HL-60 (cell line): ENCODE results near the gene KIZ.

Experiments used
- DNase-seq, 2 experiments: peaks; one replicate each; pipeline ENCODE4 v3.0.0-alpha.2; 2010 to 2020; ENCODE audit warnings: low read depth in 1 of 2, low spot score in 1 of 2
- H3K27ac ChIP-seq: fragments of 250-450 bp; sonication (Bioruptor Pico); replicated peaks from 2 replicates; pipeline ENCODE4 v1.5.1; 2020; ENCODE audit warnings: mild to moderate bottlenecking, moderate library complexity
- H3K27me3 ChIP-seq: fragments of 250-450 bp; sonication (Bioruptor Pico); 2 replicates; pipeline ENCODE4 v1.5.1; 2021; ENCODE audit warnings: mild to moderate bottlenecking, moderate library complexity; ENCODE audit not compliant: insufficient read depth, poor library complexity, severe bottlenecking
- H3K4me3 ChIP-seq: replicated peaks from 2 replicates; pipeline ENCODE4 v1.5.1; 2011; ENCODE audit warnings: mild to moderate bottlenecking, control low read depth, low read length; ENCODE audit not compliant: insufficient read depth
- GABPA ChIP-seq: IDR thresholded peaks from 2 replicates; pipeline ENCODE4 v1.6.1; 2012; ENCODE audit warnings: low read depth
- POLR2AphosphoS5 ChIP-seq: IDR thresholded peaks from 2 replicates; pipeline ENCODE4 v1.6.1; 2012; ENCODE audit warnings: low read depth
- SPI1 ChIP-seq: IDR thresholded peaks from 2 replicates; pipeline ENCODE4 v1.6.1; 2012; ENCODE audit warnings: low read depth, mild to moderate bottlenecking, borderline replicate concordance
- TF ChIP-seq, protein P1 (sequence below): IDR thresholded peaks from one replicate; pipeline ENCODE4 v1.5.1; 2011; ENCODE audit warnings: low read length, control low read depth, inconsistent platforms; ENCODE audit not compliant: insufficient read depth
- TF ChIP-seq, protein P2 (sequence below): IDR thresholded peaks from 2 replicates; pipeline ENCODE4 v1.6.1; 2012; ENCODE audit warnings: low read depth; ENCODE audit not compliant: insufficient replicate concordance

KIZ gene

DNA sequence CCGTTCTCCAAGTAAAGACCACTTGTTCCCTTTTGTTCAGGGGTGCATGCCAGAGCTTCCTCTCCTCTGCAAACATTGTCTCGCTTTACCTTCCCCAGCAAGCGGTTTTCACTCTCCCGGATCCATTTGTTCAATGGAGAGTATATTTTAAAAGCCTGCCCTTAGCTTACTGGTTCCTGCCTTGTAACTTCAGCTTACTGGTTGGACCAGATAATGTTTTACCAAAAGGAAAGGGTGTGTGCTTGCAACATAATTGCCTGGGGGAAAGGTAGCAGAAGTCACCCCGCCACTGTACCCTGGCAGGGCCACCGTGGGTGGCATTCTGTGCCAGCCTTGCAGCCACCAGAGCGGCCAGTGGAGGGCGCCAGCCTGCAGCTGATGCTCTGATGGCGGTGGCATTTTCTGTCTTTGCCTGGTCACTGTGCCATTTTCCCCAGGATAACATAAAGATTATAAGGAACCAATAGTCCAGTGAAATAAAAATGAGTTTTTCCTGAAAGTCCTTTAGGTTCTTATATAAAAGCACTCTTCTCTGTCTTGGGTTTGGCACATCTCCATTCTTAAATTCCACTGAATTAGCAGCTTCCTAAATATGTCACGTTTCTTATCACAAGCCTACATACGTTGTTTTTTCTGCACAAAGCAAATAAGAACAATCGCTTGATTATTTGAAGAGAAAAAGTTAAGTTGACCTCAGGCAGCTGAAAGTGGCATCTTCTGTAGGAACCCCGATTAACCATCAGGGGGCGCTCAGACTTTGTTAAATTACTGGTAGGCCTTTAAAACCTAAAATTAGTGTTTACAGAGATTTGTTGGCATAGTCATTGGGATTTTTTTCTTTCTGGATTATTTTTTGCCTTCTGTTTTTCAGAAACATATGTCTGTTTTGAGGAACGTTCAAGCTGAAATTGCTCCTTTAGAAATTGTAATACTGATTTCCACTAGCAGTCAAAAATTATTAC is 109.9 kb downstream of the KIZ start:
- Histone ChIP-seq H3K27me3 (no peaks in the 10 kb centered on the region), H3K4me3 (no peak overlapping the region), H3K27ac (no peak overlapping the region)

DNA sequence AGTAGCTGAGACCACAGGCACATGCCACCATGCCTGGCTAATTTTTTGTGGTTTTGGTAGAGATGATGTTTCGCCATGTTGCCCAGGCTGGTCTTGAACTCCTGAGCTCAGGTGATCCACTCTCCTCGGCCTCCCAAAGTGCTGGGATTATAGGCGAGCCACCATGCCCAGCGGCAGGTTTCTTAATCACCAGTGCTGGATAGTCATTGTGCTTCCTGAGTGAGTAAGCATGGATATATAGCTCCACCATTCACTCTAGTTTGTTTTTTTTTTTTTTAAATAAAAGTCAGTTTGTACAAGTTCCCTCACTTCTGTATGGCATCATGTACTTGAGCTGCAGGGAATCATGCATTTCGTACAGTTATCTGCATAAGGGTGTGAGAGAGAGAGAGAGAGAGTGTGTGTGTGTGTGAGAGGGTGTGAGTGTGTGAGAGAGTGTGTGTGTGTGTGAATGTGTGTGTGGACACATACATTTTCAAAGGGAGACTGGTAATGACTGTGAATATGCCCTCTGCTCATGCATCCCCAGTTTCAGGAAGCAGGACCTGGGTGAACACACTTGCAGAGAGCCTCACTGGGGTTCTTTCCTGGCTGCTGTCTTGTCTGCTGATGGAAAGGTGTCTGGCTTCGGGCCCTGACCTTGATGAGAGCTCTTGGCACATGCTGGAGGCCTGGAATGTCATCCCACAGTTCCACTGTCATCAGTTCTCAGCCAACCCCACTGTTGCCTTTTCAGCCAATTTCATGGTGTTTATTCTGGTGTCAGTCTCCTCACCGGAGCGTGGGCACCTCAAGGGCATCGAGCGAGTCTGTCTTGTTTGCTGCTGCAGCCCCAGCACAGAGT is 112.3 kb downstream of the KIZ start:
- Histone ChIP-seq H3K4me3 (no peak overlapping the region), H3K27ac (no peak overlapping the region), H3K27me3 (no peaks in the 10 kb centered on the region)
- TF ChIP-seq, protein P1, sequence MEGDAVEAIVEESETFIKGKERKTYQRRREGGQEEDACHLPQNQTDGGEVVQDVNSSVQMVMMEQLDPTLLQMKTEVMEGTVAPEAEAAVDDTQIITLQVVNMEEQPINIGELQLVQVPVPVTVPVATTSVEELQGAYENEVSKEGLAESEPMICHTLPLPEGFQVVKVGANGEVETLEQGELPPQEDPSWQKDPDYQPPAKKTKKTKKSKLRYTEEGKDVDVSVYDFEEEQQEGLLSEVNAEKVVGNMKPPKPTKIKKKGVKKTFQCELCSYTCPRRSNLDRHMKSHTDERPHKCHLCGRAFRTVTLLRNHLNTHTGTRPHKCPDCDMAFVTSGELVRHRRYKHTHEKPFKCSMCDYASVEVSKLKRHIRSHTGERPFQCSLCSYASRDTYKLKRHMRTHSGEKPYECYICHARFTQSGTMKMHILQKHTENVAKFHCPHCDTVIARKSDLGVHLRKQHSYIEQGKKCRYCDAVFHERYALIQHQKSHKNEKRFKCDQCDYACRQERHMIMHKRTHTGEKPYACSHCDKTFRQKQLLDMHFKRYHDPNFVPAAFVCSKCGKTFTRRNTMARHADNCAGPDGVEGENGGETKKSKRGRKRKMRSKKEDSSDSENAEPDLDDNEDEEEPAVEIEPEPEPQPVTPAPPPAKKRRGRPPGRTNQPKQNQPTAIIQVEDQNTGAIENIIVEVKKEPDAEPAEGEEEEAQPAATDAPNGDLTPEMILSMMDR, result no peak
- TF ChIP-seq, protein P2, sequence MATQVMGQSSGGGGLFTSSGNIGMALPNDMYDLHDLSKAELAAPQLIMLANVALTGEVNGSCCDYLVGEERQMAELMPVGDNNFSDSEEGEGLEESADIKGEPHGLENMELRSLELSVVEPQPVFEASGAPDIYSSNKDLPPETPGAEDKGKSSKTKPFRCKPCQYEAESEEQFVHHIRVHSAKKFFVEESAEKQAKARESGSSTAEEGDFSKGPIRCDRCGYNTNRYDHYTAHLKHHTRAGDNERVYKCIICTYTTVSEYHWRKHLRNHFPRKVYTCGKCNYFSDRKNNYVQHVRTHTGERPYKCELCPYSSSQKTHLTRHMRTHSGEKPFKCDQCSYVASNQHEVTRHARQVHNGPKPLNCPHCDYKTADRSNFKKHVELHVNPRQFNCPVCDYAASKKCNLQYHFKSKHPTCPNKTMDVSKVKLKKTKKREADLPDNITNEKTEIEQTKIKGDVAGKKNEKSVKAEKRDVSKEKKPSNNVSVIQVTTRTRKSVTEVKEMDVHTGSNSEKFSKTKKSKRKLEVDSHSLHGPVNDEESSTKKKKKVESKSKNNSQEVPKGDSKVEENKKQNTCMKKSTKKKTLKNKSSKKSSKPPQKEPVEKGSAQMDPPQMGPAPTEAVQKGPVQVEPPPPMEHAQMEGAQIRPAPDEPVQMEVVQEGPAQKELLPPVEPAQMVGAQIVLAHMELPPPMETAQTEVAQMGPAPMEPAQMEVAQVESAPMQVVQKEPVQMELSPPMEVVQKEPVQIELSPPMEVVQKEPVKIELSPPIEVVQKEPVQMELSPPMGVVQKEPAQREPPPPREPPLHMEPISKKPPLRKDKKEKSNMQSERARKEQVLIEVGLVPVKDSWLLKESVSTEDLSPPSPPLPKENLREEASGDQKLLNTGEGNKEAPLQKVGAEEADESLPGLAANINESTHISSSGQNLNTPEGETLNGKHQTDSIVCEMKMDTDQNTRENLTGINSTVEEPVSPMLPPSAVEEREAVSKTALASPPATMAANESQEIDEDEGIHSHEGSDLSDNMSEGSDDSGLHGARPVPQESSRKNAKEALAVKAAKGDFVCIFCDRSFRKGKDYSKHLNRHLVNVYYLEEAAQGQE, result no peak
- TF ChIP-seq POLR2AphosphoS5 (no peak), SPI1 (no peak), GABPA (no peak)
- no peak for DNase-seq

More for the DNA sequence above, 109.9 kb downstream of the KIZ start:
- peak; percentile 33 to 67 for DNase-seq
- TF ChIP-seq, protein P2, result no peak
- TF ChIP-seq, protein P1, result peak; percentile 94

DNA sequence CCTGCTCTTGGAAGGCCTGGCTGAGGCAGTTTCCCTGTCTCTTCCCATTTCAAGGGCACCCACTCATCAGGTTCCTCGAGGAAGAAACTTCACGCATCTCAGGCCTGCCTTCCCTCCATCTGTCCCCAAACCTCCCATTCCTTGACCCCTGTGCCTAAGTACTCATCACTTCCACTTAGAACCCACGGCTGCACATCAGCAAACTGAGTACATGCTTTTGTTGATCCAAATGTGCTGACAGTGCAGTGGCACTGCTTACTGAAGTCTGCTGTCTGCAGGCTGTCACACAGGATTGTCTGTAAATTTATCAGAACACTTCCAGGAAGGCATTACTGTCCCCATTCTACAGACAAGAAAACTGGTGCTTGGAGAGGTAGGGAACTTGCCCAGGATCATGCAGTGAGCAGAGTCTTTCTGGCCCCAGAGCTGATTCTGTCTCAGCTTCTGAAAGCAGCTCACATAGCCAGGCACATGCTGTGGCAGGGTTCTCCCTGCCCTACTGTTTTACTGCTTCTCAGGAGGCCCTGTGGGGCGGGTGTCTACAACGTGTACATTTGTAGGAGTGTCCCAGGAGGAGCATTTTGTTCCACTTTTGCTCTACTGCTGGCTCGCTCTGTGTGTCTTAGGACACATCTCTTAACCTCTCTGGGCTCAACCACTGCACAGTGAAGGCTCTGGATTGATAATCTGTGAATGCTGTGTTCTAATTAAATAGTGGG is 113.1 kb downstream of the KIZ start:
- Histone ChIP-seq H3K4me3 (no peak overlapping the region), H3K27me3 (no peaks in the 10 kb centered on the region), H3K27ac (no peak overlapping the region)
- DNase-seq, result no peak
- TF ChIP-seq GABPA (no peak), POLR2AphosphoS5 (no peak), SPI1 (no peak)
- TF ChIP-seq, protein P2, result no peak
- TF ChIP-seq, protein P1, result no peak
